DOHH2 (cell line): ENCODE data around the gene CYSLTR1.

Experiments
- H3F3A ChIP-seq: fragments of 200-600 bp; sonication (generic), shearing (Covaris generic); 2 replicates; pipeline ENCODE4 v1.6.0; 2016; ENCODE audit warnings: antibody characterized with exemption, mild to moderate bottlenecking; ENCODE audit not compliant: control insufficient read depth, insufficient read depth
- H3K27ac ChIP-seq: fragments of 200-600 bp; sonication (generic); 2 replicates; pipeline ENCODE4 v1.5.1; 2014; ENCODE audit warnings: low read depth, mild to moderate bottlenecking, low read length, moderate library complexity
- H3K27me3 ChIP-seq: fragments of 200-600 bp; sonication (generic); 2 replicates; pipeline ENCODE4 v1.6.1; 2014; ENCODE audit warnings: mild to moderate bottlenecking, low read length, mixed read lengths; ENCODE audit not compliant: control insufficient read depth
- H3K36me3 ChIP-seq: fragments of 200-600 bp; sonication (generic); 2 replicates; pipeline ENCODE4 v1.6.1; 2014; ENCODE audit warnings: mild to moderate bottlenecking, low read length, moderate library complexity, mixed read lengths; ENCODE audit not compliant: control insufficient read depth
- H3K4me1 ChIP-seq: fragments of 200-600 bp; sonication (generic); 2 replicates; pipeline ENCODE4 v1.6.1; 2014; ENCODE audit warnings: mild to moderate bottlenecking, low read length, mixed read lengths; ENCODE audit not compliant: control insufficient read depth
- H3K4me2 ChIP-seq: fragments of 200-600 bp; sonication (generic); 2 replicates; pipeline ENCODE4 v1.6.0; 2014; ENCODE audit warnings: mild to moderate bottlenecking, low read length, moderate library complexity
- H3K4me3 ChIP-seq: fragments of 200-600 bp; sonication (generic); 2 replicates; pipeline ENCODE4 v1.5.1; 2014; ENCODE audit warnings: mild to moderate bottlenecking, low read length, mixed read lengths
- H3K79me2 ChIP-seq: fragments of 200-600 bp; sonication (generic); 2 replicates; pipeline ENCODE4 v1.6.1; 2014; ENCODE audit warnings: mild to moderate bottlenecking, low read length, mixed read lengths; ENCODE audit not compliant: control insufficient read depth
- H3K9me2 ChIP-seq: fragments of 200-600 bp; sonication (generic); replicated peaks from 2 replicates; pipeline ENCODE4 v1.6.1; 2014; ENCODE audit warnings: mild to moderate bottlenecking, low read length, mixed read lengths; ENCODE audit not compliant: control insufficient read depth
- H3K9me3 ChIP-seq: fragments of 200-600 bp; sonication (generic); 2 replicates; pipeline ENCODE4 v1.6.1; 2014; ENCODE audit warnings: antibody characterized with exemption, low read length, mixed read lengths; ENCODE audit not compliant: control insufficient read depth, insufficient read depth
- H4K20me1 ChIP-seq: fragments of 200-600 bp; sonication (generic); 2 replicates; pipeline ENCODE4 v1.6.0; 2014; ENCODE audit warnings: low read depth, mild to moderate bottlenecking, antibody characterized with exemption, low read length, moderate library complexity; ENCODE audit not compliant: control insufficient read depth, insufficient read depth
- EZH2phosphoT487 ChIP-seq: fragments of 200-600 bp; sonication (generic); IDR thresholded peaks from 2 replicates; pipeline ENCODE4 v1.6.1; 2017; ENCODE audit warnings: borderline replicate concordance, mild to moderate bottlenecking, antibody characterized with exemption, low read length, moderate library complexity, mixed read lengths
- TF ChIP-seq, protein P1 (sequence below): fragments of 200-600 bp; sonication (generic); IDR thresholded peaks from one replicate; pipeline ENCODE4 v1.5.1; 2014; ENCODE audit warnings: antibody characterized with exemption, mild to moderate bottlenecking, low read depth, low read length; ENCODE audit not compliant: poor library complexity, severe bottlenecking

Gene CYSLTR1

DNA sequence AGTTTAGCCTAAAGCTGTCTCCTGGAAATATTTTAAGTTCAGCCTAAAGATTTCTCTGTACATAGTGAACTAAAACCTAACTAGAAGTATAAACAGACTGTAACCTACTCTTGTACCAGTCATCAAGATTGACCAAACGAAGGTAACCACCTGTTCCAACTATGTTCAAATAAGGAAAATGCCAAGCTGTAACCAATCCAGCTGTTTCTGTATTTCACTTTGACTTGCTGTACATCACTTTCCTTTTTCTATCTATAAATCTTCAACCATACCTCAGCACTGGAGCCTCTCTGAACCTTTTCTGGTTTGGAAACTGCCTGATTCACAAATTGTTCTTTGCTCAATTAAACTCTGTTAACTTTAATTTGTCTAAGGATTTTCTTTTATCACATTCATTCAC lies 3.1 kb upstream of the CYSLTR1 start:
- Histone ChIP-seq H3K4me3 (no peak overlapping the region), H3K27ac (no peak overlapping the region), H3K9me2 (no peaks in the 10 kb centered on the region), H4K20me1 (no peaks in the 10 kb centered on the region), H3K4me2 (no peak overlapping the region), H3K79me2 (no peaks in the 10 kb centered on the region), H3F3A (no peaks in the 10 kb centered on the region), H3K36me3 (no peaks in the 10 kb centered on the region), H3K9me3 (no peaks in the 10 kb centered on the region), H3K4me1 (peaks cover 34% of the 10 kb centered on the region), H3K27me3 (no peaks in the 10 kb centered on the region)
- TF ChIP-seq, protein P1, sequence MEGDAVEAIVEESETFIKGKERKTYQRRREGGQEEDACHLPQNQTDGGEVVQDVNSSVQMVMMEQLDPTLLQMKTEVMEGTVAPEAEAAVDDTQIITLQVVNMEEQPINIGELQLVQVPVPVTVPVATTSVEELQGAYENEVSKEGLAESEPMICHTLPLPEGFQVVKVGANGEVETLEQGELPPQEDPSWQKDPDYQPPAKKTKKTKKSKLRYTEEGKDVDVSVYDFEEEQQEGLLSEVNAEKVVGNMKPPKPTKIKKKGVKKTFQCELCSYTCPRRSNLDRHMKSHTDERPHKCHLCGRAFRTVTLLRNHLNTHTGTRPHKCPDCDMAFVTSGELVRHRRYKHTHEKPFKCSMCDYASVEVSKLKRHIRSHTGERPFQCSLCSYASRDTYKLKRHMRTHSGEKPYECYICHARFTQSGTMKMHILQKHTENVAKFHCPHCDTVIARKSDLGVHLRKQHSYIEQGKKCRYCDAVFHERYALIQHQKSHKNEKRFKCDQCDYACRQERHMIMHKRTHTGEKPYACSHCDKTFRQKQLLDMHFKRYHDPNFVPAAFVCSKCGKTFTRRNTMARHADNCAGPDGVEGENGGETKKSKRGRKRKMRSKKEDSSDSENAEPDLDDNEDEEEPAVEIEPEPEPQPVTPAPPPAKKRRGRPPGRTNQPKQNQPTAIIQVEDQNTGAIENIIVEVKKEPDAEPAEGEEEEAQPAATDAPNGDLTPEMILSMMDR, result no peak
- TF ChIP-seq EZH2phosphoT487, result no peak

DNA sequence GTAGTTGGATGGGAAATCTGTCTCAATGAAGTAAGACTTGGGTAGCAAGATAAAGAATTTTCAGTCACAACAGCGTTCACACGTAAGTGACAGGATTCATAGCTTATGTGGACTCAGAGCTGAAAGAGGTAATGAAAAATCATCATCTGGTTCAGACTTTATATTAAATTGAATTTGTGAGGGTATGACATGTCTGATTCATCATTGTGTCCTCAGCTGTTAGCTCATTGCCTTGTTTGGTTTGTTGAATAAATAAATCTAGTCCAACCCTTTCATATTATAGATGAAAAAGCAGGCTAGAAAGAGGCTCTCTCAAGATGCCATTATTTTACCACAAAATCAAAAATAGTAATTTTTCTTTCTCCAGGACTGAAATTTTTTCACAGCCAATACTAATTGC lies 2.7 kb upstream of the CYSLTR1 start:
- H3F3A ChIP-seq, result no peaks in the 10 kb centered on the region
- no peaks in the 10 kb centered on the region for H4K20me1 ChIP-seq
- no peak overlapping the region for H3K4me2 ChIP-seq
- TF ChIP-seq EZH2phosphoT487, result no peak
- TF ChIP-seq, protein P1, result no peak
- H3K9me3 ChIP-seq, result no peaks in the 10 kb centered on the region
- no peak overlapping the region for H3K4me3 ChIP-seq
- peaks cover 29% of the 10 kb centered on the region for H3K4me1 ChIP-seq
- no peaks in the 10 kb centered on the region for H3K36me3 ChIP-seq
- H3K9me2 ChIP-seq, result no peaks in the 10 kb centered on the region
- H3K79me2 ChIP-seq, result no peaks in the 10 kb centered on the region
- H3K27ac ChIP-seq, result no peak overlapping the region
- H3K27me3 ChIP-seq, result no peaks in the 10 kb centered on the region

DNA sequence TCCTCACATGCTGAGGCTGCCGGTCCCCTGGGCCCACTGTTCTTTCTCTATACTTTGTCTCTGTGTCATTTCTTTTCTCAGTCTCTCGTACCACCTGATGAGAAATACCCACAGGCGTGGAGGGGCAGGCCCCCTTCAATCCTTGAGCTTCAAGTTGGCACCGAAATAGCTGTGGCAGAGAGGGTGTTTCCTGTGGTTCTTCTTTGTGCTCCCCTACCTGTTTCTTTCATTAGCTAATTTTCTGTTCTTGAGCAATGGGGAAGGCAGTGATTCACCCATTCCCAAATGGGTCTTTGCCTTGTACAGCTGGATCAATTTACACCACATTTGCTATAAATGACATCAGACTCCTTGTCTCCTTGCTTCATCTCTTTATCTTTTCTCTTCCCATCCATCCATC lies 2.1 kb upstream of the CYSLTR1 start:
- Histone ChIP-seq H3K9me2 (no peaks in the 10 kb centered on the region), H3K27me3 (no peaks in the 10 kb centered on the region), H3F3A (no peaks in the 10 kb centered on the region), H3K27ac (no peak overlapping the region), H3K36me3 (no peaks in the 10 kb centered on the region), H3K9me3 (no peaks in the 10 kb centered on the region), H3K4me2 (no peak overlapping the region), H3K4me1 (peaks cover 29% of the 10 kb centered on the region), H3K79me2 (no peaks in the 10 kb centered on the region), H4K20me1 (no peaks in the 10 kb centered on the region), H3K4me3 (no peak overlapping the region)
- TF ChIP-seq EZH2phosphoT487, result no peak
- TF ChIP-seq, protein P1, result no peak

DNA sequence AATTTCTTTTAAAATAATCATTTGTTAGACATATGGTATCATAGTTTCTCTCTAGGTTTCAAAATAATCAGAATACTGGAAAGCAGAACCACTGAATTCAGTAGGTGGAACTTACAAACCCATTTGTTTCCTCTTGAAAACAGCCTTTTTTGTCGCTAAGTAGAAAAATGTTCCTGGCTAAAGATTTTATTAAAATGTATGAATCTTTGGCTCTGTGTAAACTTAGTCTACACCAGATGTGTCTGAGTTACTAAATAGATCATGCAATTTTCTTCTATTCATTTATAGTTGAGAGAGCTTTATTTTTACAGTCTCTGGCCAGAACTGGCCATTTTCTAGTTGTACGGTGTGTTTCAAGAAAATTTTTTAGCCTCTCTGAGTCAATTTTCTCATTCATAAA lies 1.0 kb downstream of the CYSLTR1 start:
- Histone ChIP-seq H3K4me1 (peaks cover 45% of the 10 kb centered on the region), H3K9me3 (no peaks in the 10 kb centered on the region), H3K79me2 (no peaks in the 10 kb centered on the region), H3K27ac (no peak overlapping the region), H3K4me2 (peak overlapping the region; percentile 64), H3K4me3 (no peak overlapping the region), H3K9me2 (no peaks in the 10 kb centered on the region), H3K36me3 (no peaks in the 10 kb centered on the region), H4K20me1 (no peaks in the 10 kb centered on the region), H3K27me3 (no peaks in the 10 kb centered on the region), H3F3A (no peaks in the 10 kb centered on the region)
- TF ChIP-seq EZH2phosphoT487, result no peak
- TF ChIP-seq, protein P1, result no peak
